Ishikawa (cell line): ENCODE measurements around the gene LIMS2.

Experiments
- CEBPB ChIP-seq: IDR thresholded peaks from 2 replicates; pipeline ENCODE4 v1.6.1; 2012
- CREB1 ChIP-seq: IDR thresholded peaks from 2 replicates; pipeline ENCODE4 v1.6.1; 2012; ENCODE audit warnings: low read depth
- EGR1 ChIP-seq: IDR thresholded peaks from 2 replicates; pipeline ENCODE4 v1.6.1; 2012
- EP300 ChIP-seq: IDR thresholded peaks from 2 replicates; pipeline ENCODE4 v1.6.1; 2012; ENCODE audit warnings: borderline replicate concordance
- FOXM1 ChIP-seq: IDR thresholded peaks from 2 replicates; pipeline ENCODE4 v1.6.1; 2012; ENCODE audit warnings: low read depth, borderline replicate concordance
- MAX ChIP-seq: IDR thresholded peaks from 2 replicates; pipeline ENCODE4 v1.6.1; 2012
- NFIC ChIP-seq: IDR thresholded peaks from 2 replicates; pipeline ENCODE4 v1.6.1; 2012
- RAD21 ChIP-seq: IDR thresholded peaks from 2 replicates; pipeline ENCODE4 v1.6.1; 2012; ENCODE audit warnings: low read depth
- REST ChIP-seq: IDR thresholded peaks from 2 replicates; pipeline ENCODE4 v1.6.1; 2012; ENCODE audit warnings: low read depth, mild to moderate bottlenecking
- TAF1 ChIP-seq: IDR thresholded peaks from 2 replicates; pipeline ENCODE4 v1.6.1; 2012; ENCODE audit warnings: low read depth, mild to moderate bottlenecking
- TCF12 ChIP-seq: IDR thresholded peaks from 2 replicates; pipeline ENCODE4 v1.6.1; 2012; ENCODE audit warnings: low read depth
- TEAD4 ChIP-seq: IDR thresholded peaks from 2 replicates; pipeline ENCODE4 v1.6.1; 2012
- USF1 ChIP-seq: IDR thresholded peaks from 2 replicates; pipeline ENCODE4 v1.6.1; 2012
- YY1 ChIP-seq: IDR thresholded peaks from 2 replicates; pipeline ENCODE4 v1.6.1; 2012; ENCODE audit warnings: low read depth
- ZBTB7A ChIP-seq: IDR thresholded peaks from 2 replicates; pipeline ENCODE4 v1.6.1; 2012; ENCODE audit warnings: low read depth

LIMS2 gene

GRCh38 chr2:127638361-127639110, 36.8 kb downstream of the LIMS2 start:
- TF ChIP-seq NFIC = no peak

- TF ChIP-seq NFIC (no peak), EP300 (0 out of 2 replicates have a peak, but pooled peaks have one; percentile 31), TEAD4 (peak; percentile 83), MAX (peak; percentile 58; the same call in 1 of the 2 replicates), TCF12 (0 out of 2 replicates have a peak, but pooled peaks have one; percentile 26), REST (no peak), CEBPB (no peak), ZBTB7A (peak; percentile 31; the same call in 1 of the 2 replicates)
These were observed 37.5 kb downstream of the LIMS2 start for GRCh38 chr2:127637725-127638252.

GRCh38 chr2:127637236-127637630, 38.1 kb downstream of the LIMS2 start:
- no peak for TF ChIP-seq RAD21
- no peak; the same call in 1 of the 2 replicates for TF ChIP-seq ZBTB7A
- no peak for TF ChIP-seq YY1
- TF ChIP-seq CREB1 = no peak
- TF ChIP-seq TAF1 = no peak
- TF ChIP-seq FOXM1 = no peak
- no peak for TF ChIP-seq USF1
- TF ChIP-seq CEBPB = no peak
- TF ChIP-seq TEAD4 = no peak
- no peak for TF ChIP-seq EGR1
- TF ChIP-seq TCF12 = no peak
- no peak for TF ChIP-seq NFIC
- no peak for TF ChIP-seq MAX
- TF ChIP-seq REST = no peak
- no peak for TF ChIP-seq EP300

- TF ChIP-seq TEAD4 = no peak
These were observed 38.8 kb downstream of the LIMS2 start for GRCh38 chr2:127636248-127637235.

- TF ChIP-seq USF1 (no peak), EP300 (no peak), TCF12 (no peak), YY1 (no peak), MAX (no peak), CREB1 (no peak), CEBPB (no peak)
These were observed 39.7 kb downstream of the LIMS2 start for GRCh38 chr2:127635380-127636237.
